GM20431 (cell line): ENCODE results near the gene GABRA4.

Experiments
- in situ Hi-C: fragments of 300-500 bp; cut with MseI, MboI; formaldehyde crosslinking; loops from one replicate; pipeline ENCODE4 v1.15.0; 2020; ENCODE audit warnings: low sequenced_read_pairs; ENCODE audit not compliant: unreplicated experiment

The GABRA4 gene

DNA sequence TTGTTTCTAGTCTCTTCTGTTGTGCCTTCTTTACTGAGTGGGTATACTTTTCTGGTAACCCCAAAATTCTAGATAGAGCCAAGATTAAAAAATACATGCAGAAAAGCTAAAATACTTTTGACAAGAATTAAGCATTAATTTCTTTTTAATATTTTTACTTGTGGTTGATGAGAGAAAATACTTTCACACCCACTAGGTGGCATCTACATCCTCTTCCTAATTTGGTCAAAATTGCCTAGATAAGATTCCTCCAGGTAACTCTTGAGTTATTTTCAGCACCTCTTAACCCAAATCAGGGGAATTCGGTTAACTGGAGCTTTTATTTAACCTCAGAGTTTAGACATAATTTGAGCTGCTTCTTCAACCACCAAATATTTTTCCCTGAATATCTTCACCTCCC is 55.9 kb downstream of the GABRA4 start:
- in situ Hi-C loops, result loop anchor here (25.0 kb wide), 3 partner anchors 100 to 450 kb away; partner anchors contain the start of gene GABRB1

DNA sequence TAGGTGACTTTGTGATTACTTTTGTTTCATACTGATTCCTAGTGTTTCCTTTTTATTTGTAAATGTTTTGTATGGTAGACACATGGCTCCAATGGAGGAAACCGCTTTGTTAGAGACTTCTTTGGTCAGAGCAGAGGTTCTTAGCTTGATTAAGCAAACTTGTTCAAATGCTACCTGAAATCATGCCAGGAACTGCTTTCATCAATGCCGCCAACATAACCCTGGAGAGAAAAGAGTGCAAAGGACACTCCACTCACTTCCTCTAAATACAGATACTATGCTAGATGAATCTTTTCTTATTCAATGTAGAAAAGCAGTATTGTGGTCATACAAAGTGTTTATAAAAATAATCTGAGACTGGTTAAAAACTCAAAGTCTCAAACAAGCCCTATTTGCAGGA is 58.7 kb downstream of the GABRA4 start:
- in situ Hi-C loops, result loop anchor here (25.0 kb wide), 3 partner anchors 103 to 453 kb away; partner anchors contain the start of gene GABRB1

DNA sequence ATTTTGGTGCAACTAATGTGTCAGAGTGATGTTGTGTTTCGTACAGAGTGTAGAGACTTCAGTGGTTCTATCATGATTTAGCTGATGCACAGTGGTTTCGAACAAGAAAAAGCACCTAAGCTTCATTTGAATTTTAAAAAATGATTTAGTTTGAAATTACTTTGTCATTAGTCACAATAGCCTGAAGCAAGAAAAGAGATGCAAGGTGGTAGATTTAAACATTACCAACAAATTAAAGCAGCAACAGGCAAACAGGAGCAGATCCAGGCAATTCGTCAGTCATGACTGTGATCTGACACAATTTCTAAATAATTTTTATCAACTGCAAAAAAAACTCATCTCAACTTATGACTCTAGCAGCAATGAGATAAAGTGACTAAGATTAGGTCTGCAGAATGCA is 59.7 kb downstream of the GABRA4 start:
- in situ Hi-C loops, result loop anchor here (25.0 kb wide), 3 partner anchors 104 to 454 kb away; partner anchors contain the start of gene GABRB1

DNA sequence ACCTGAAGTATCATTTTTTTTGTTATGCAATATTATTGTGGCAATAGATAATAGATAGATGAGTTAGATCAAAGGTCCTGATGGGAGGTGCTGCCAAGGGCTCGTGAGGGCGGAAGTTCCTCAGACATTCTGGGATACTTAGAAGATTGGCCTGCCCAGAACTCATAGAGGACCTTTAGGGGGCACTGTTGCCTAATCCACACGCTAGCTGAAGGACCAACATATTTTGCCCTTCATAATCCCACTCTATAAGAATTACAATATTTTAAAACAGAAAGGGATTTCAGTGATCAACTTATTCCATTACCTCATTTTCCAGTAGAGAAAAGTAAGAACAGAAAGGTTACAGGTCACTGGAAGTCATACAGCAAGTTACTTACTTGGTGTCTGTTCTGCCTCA is 61.4 kb downstream of the GABRA4 start:
- in situ Hi-C loops, result loop anchor here (25.0 kb wide), 3 partner anchors 105 to 455 kb away; partner anchors contain the start of gene GABRB1

DNA sequence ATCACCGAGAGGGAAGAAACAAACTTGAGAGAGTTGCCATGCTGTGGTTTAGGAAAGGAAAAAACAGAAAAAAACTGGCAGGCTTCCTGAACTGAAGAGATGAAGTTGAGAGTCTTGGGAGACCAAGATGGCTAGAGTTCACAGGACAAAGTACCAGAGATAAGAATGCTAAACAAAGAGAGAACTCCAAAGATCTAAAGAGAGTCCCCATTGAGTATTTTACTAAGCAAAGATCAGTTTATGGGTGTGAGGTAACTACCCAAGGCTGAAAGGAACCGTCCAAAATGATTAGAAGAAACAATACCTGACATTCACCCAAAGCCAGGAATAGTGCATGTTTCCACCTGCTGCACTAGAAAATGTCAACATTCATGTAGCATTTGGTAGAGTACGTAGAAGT is 62.5 kb downstream of the GABRA4 start:
- in situ Hi-C loops, result loop anchor here (25.0 kb wide), 3 partner anchors 106 to 456 kb away; partner anchors contain the start of gene GABRB1

- in situ Hi-C loops, result loop anchor here (25.0 kb wide), 3 partner anchors 110 to 460 kb away; partner anchors contain the start of gene GABRB1
Measured at GRCh38 chr4:46927201-46927600, 66.2 kb downstream of the GABRA4 start.

GRCh38 chr4:46924789-46925529 is 68.4 kb downstream of the GABRA4 start:
- in situ Hi-C loops, result loop anchor here (25.0 kb wide), 3 partner anchors 112 to 462 kb away; partner anchors contain the start of gene GABRB1

- in situ Hi-C loops, result no loop called here
Measured at GRCh38 chr4:46922205-46922604, 71.2 kb downstream of the GABRA4 start.

GRCh38 chr4:46909078-46909477 is 84.3 kb downstream of the GABRA4 start, which contains the start of gene COX7B2:
Gene COX7B2, minus strand, starts transcription at chr4:46909245. Its CDS starts 174,053 bp downstream, at chr4:46735192.
- in situ Hi-C loops, result no loop called here

- in situ Hi-C loops, result no loop called here
Measured at GRCh38 chr4:46908148-46908547, 85.2 kb downstream of the GABRA4 start.

GRCh38 chr4:46900082-46900481 is 93.3 kb downstream of the GABRA4 start:
- in situ Hi-C loops, result no loop called here

DNA sequence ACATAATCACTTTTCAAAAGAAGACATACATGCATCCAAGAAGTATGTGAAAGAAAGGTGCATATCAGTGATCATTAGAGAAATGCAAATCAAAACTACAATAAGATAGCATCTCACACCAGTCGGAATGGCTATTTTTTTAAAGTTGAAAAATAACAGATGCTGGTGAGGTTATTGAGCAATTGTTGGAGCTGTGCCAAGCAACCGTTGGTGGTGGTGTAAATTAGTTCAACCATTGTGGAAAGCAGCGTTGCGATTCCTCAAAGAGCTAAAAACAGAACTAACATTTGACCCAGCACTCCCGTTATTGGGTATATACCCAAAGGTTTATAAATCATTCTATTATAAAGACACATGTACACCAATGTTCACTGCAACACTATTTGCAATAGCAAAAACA is 98.6 kb downstream of the GABRA4 start:
- in situ Hi-C loops, result no loop called here

DNA sequence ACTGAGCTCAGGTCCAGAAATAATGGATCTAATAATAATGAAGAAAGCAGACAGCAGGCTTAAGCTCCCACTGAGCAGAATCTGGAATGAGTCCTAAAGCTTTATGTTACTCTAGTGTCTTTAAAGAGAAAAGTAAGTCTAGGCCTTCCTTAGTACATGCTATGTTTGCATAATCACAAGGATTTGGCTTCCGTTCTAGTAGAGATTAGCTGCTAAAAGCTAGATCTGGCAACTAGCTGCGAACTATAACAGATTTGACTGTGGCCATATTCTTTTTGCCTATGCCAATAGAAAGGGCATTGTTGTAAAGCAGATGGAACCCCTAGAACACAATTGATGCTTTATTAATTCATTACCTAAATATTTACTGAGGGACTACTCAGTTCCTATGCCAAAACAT is 103.3 kb downstream of the GABRA4 start:
- in situ Hi-C loops, result no loop called here

- in situ Hi-C loops, result no loop called here
Measured at GRCh38 chr4:46889410-46889809, 104.0 kb downstream of the GABRA4 start.

- in situ Hi-C loops, result no loop called here
Measured at GRCh38 chr4:46886711-46887110, 106.7 kb downstream of the GABRA4 start.

GRCh38 chr4:46878641-46879040 is 114.7 kb downstream of the GABRA4 start:
- in situ Hi-C loops, result no loop called here

DNA sequence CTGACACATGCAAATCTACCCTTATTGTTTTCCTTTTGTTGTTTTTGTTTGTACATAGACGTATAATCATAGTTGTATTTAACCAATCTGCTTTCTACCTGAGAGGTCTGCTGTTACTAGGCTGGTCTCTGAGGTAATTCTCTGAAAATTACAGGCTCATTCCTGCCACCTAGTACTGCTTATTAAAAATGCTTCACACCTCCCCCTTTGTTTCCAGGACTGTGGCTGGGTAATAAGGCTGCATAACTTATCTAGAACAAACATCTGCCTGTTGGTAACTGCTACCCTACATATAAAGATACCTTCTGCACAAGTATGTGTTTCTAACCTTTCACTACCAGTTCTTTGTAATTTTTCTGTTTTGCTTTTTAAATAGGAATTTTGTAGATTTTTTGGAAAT is 118.6 kb downstream of the GABRA4 start:
- in situ Hi-C loops, result no loop called here

GRCh38 chr4:46870411-46870810 is 123.0 kb downstream of the GABRA4 start:
- in situ Hi-C loops, result no loop called here
